GM18498 (cell line): ENCODE data around the gene SPTSSB.

Experiments used
- ATAC-seq: cut with Tn5 transposase; IDR thresholded peaks from one replicate; pipeline ENCODE4 v1.9.1; 2021; ENCODE audit warnings: mild to moderate bottlenecking, moderate library complexity; ENCODE audit not compliant: unreplicated experiment

Gene SPTSSB

GRCh38 chr3:161392853-161393252 lies 21.5 kb upstream of the SPTSSB start:
- ATAC-seq, result no peak

GRCh38 chr3:161390200-161390599 lies 18.9 kb upstream of the SPTSSB start:
- ATAC-seq, result no peak

GRCh38 chr3:161389445-161390035 lies 18.2 kb upstream of the SPTSSB start:
- ATAC-seq, result no peak

GRCh38 chr3:161388855-161389254 lies 17.5 kb upstream of the SPTSSB start:
- ATAC-seq, result no peak

GRCh38 chr3:161386991-161387770 lies 15.9 kb upstream of the SPTSSB start:
- ATAC-seq, result no peak

GRCh38 chr3:161372321-161373260 lies 1.3 kb upstream of the SPTSSB start:
- ATAC-seq, result peak; percentile 61

GRCh38 chr3:161369531-161369930 lies 1.8 kb downstream of the SPTSSB start:
- no peak for ATAC-seq

- ATAC-seq, result no peak
Measured at GRCh38 chr3:161366094-161366493, 5.2 kb downstream of the SPTSSB start.

- ATAC-seq, result no peak
Measured at GRCh38 chr3:161358488-161358887, 12.8 kb downstream of the SPTSSB start.

- ATAC-seq, result no peak
Measured at GRCh38 chr3:161356287-161356686, 15.0 kb downstream of the SPTSSB start.

GRCh38 chr3:161355508-161355907 lies 15.8 kb downstream of the SPTSSB start:
- ATAC-seq, result no peak

- no peak for ATAC-seq
Measured at GRCh38 chr3:161354554-161354953, 16.8 kb downstream of the SPTSSB start.

GRCh38 chr3:161351330-161351729 lies 20.0 kb downstream of the SPTSSB start:
- no peak for ATAC-seq

GRCh38 chr3:161350916-161351315 lies 20.4 kb downstream of the SPTSSB start:
- no peak for ATAC-seq

- no peak for ATAC-seq
Measured at GRCh38 chr3:161349529-161350312, 21.6 kb downstream of the SPTSSB start.

GRCh38 chr3:161348796-161349400 lies 22.4 kb downstream of the SPTSSB start:
- no peak for ATAC-seq

- no peak for ATAC-seq
Measured at GRCh38 chr3:161347726-161348125, 23.6 kb downstream of the SPTSSB start.

- no peak for ATAC-seq
Measured at GRCh38 chr3:161345023-161345422, 26.3 kb downstream of the SPTSSB start.

- no peak for ATAC-seq
Measured at GRCh38 chr3:161343986-161344385, 27.3 kb downstream of the SPTSSB start.

- ATAC-seq, result no peak
Measured at GRCh38 chr3:161343540-161343939, 27.8 kb downstream of the SPTSSB start.
